SJCRH30 (cell line): ENCODE results near the gene OR1K1. TPM values are rescaled to one million over a fixed set of nuclear protein-coding genes. Genes with fewer than 3 reads are reported as not detected.
"Not testable (repeated sequence)": the region's sequence is repeated elsewhere in the genome, so short reads cannot be mapped to it uniquely, and the experiment has no call there.

Experiments used
- DNase-seq, 2 experiments: peaks; one replicate each; pipeline ENCODE4 v3.0.0-alpha.2; 2015 to 2020
- H3K27ac ChIP-seq: fragments of 250-450 bp; sonication (Bioruptor Pico); 2 replicates; pipeline ENCODE4 v1.5.1; 2020; ENCODE audit warnings: mild to moderate bottlenecking, moderate library complexity
- H3K27me3 ChIP-seq: fragments of 250-450 bp; sonication (Bioruptor Pico); 2 replicates; pipeline ENCODE4 v1.5.1; 2020; ENCODE audit warnings: mild to moderate bottlenecking, moderate library complexity
- H3K36me3 ChIP-seq: fragments of 250-450 bp; sonication (Bioruptor Pico); 2 replicates; pipeline ENCODE4 v1.5.1; 2020; ENCODE audit warnings: mild to moderate bottlenecking, moderate library complexity
- H3K4me1 ChIP-seq: fragments of 250-450 bp; sonication (Bioruptor Pico); 2 replicates; pipeline ENCODE4 v1.5.1; 2020; ENCODE audit warnings: mild to moderate bottlenecking, moderate library complexity
- H3K4me3 ChIP-seq: fragments of 250-450 bp; sonication (Bioruptor Pico); 2 replicates; pipeline ENCODE4 v1.5.1; 2020; ENCODE audit warnings: mild to moderate bottlenecking, moderate library complexity
- H3K9me3 ChIP-seq: fragments of 250-450 bp; sonication (Bioruptor Pico); replicated peaks from 2 replicates; pipeline ENCODE4 v1.5.1; 2020; ENCODE audit warnings: mild to moderate bottlenecking, moderate library complexity
- total RNA-seq: library from RNA; depleted of rRNA; stranded (reverse); fragments of >200 nt; shearing (Covaris generic); gene quantifications from 2 replicates; pipeline ENCODE4 v1.2.3, GENCODE V29; 2014

OR1K1 gene
- total RNA-seq, 1 experiment from 2014 or later: not detected

DNA sequence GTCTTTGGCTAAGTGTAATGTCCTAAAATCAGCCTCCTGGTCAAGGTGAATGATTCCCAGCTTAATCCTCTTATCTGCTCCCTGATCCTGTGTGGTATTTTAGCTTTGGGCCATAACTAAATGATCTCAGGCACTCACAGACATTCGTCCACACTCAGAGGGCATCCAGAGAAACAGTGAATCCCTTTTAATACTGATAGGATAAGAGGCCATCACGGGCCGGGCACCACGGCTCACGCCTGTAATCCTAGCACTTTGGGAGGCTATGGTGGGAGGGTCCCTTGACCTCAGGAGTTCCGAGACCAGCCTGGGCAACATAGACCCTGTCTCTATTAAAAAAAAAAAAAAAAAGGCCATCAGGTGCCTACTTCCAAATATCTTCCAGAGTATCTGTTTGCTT, 22.1 kb downstream of the OR1K1 start:
- no peak overlapping the region for H3K4me3 ChIP-seq
- H3K27ac ChIP-seq: no peak overlapping the region
- no peaks in the 10 kb centered on the region for H3K9me3 ChIP-seq
- H3K36me3 ChIP-seq: peaks cover 42% of the 10 kb centered on the region
- H3K27me3 ChIP-seq: no peaks in the 10 kb centered on the region
- H3K4me1 ChIP-seq: peaks cover 9% of the 10 kb centered on the region
- DNase-seq: no peak

DNA sequence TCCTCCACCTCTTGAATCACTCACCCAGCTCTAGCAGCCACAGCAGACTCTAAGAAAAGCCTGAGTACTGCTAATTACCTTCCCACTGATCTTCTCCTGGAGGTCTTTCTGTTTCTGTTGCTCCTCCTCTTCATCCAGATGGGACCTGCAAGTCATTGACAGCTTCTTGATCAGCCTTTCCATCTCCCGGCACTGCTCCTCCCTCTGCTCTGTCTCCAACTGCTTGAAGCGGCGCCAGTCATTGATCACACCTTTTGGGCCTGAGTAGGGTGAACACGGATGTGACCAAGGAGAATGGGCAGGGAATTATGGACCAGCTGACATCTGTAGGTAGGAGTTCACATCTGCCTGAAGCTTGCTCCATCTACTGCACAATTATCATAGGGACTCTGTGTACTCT, 23.0 kb downstream of the OR1K1 start:
- Histone ChIP-seq H3K36me3 (peaks cover 36% of the 10 kb centered on the region), H3K4me3 (no peak overlapping the region), H3K27ac (no peak overlapping the region), H3K9me3 (no peaks in the 10 kb centered on the region), H3K4me1 (peaks cover 11% of the 10 kb centered on the region), H3K27me3 (no peaks in the 10 kb centered on the region)
- DNase-seq: no peak

DNA sequence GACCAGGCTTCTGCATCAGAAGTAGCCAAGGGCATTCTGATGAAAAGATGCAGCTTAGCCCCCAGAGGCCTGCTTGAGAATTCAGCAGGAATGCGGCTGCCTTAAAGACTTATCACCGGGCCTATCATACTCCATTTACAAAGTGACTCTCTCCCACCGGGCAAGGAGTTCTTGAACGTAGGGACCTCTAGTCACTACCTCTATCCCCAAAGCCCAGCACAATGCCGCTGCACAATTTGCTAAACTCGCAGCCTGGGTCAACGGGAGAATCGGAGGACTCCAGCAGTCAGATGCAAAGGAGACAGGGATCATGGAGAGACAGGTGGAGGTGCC, 27.8 kb downstream of the OR1K1 start:
- Histone ChIP-seq H3K4me1 (peaks cover 5% of the 10 kb centered on the region; the same call in 1 of the 2 replicates), H3K27me3 (no peaks in the 10 kb centered on the region), H3K9me3 (no peaks in the 10 kb centered on the region), H3K27ac (peak overlapping the region; percentile 80), H3K36me3 (peaks cover 7% of the 10 kb centered on the region; the same call in 1 of the 2 replicates), H3K4me3 (peak overlapping the region; percentile 91)
- no peak for DNase-seq

DNA sequence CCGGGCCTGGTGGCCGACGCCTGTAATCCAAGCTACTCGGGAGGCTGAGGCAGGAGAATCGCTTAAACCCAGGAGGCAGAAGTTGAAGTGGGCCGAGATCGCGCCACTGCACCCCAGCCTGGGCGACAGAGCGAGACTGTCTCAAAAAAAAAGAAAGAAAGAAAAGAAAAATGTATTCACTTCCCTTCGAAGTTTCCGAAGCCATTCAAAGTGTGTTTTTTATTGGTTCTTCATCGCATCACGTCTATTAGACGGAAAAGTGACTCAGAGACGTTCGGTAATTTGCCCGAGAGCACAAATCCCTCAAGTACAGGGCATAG, 29.0 kb downstream of the OR1K1 start:
- H3K27me3 ChIP-seq, H3K36me3 ChIP-seq, H3K9me3 ChIP-seq, DNase-seq, H3K4me1 ChIP-seq: not testable (repeated sequence)
- H3K4me3 ChIP-seq: peak overlapping the region; percentile 91
- peak overlapping the region; percentile 80 for H3K27ac ChIP-seq

DNA sequence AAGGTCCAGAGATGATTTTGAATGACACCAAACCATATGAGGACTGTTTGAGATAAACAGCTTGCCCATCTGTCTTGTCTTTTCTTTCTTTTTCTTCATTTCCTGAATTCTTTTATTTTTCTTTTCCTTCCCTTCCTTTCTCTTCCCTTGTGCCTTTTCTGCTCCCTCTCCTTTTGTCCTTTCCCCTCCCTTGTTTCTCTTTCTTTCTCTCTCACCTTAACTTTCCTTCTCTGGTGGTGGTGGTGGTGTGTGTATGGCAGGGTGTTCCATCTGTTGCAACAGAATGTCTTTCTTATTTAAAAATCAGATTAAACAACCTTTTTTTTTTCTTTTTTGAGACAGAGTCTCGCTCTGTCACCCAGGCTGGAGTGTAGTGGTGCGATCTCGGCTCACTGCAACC, 32.3 kb downstream of the OR1K1 start:
- no peak for DNase-seq
- Histone ChIP-seq H3K36me3 (no peaks in the 10 kb centered on the region), H3K27me3 (no peaks in the 10 kb centered on the region), H3K4me1 (peaks cover under 1% of the 10 kb centered on the region; the same call in 1 of the 2 replicates), H3K4me3 (no peak overlapping the region), H3K27ac (no peak overlapping the region), H3K9me3 (no peaks in the 10 kb centered on the region)

DNA sequence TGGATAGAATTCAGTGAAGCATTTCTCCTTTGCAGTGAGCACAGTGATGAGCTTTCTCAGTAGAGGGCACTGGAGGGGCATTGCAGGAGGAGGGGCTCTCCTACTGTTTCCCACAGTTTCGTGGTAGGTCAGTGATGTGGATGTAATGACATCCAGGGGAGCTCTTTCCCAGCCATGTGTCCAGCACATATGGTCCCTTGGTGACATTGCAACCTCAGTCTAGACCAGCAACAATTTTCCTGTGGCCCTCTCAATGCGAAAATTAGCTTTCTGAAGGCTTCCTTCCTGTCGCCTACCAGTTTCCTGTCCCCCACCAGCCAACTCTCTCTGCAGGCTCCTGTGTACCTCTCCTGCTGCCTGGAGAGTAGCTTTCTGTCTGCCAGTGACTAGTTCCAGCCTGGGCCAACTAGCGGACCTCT, 35.4 kb downstream of the OR1K1 start:
- no peak overlapping the region for H3K27ac ChIP-seq
- H3K36me3 ChIP-seq: no peaks in the 10 kb centered on the region
- H3K4me3 ChIP-seq: no peak overlapping the region
- DNase-seq: peak; percentile 30 to 57
- no peaks in the 10 kb centered on the region for H3K27me3 ChIP-seq
- no peaks in the 10 kb centered on the region for H3K4me1 ChIP-seq
- H3K9me3 ChIP-seq: no peaks in the 10 kb centered on the region

DNA sequence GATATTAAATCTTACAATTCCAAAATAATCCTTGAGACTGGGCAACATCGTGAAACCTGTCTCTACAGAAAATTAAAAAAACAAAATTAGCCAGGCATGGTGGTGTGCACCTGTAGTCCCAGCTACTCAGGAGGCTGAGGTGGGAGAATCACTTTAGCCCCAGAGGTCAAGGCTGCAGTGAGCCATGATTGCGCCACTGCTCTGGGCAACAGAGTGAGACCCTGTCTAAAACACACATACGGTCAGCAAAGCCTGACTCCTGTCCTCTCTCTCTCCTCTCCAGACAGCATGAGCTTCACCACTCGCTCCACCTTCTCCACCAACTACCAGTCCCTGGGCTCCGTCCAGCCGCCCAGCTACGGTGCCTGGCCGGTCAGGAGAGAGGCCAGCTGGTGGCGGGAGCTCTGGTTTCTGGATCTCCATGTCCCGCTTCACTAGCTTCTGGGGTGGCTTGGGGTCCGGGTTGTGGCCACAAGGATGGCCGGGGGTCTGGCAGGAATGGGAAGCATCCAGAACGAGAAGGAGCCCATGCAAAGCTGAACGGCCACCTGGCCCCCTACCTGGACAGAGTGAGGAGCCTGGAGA, 37.4 kb downstream of the OR1K1 start:
- no peak for DNase-seq
- Histone ChIP-seq H3K4me3 (no peak overlapping the region), H3K27ac (no peak overlapping the region), H3K27me3 (no peaks in the 10 kb centered on the region), H3K4me1 (no peaks in the 10 kb centered on the region), H3K36me3 (no peaks in the 10 kb centered on the region), H3K9me3 (no peaks in the 10 kb centered on the region)

DNA sequence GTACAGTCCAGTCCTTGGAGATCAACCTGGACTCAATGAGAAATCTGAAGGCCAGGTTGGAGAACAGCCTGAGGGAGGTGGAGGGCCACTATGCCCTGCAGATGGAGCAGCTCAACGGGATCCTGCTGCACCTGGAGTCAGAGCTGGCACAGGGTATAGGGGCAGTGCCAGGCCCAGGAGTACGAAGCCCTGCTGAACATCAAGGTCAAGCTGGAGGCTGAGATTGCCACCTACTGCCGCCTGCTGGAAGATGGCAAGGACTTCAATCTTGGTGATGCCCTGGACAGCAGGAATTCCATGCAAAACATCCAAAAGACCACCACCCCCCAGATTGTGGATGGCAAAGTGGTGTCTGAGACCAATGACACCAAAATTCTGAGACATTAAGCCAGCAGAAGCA, 38.5 kb downstream of the OR1K1 start:
- not testable (repeated sequence) for H3K27ac ChIP-seq

DNA sequence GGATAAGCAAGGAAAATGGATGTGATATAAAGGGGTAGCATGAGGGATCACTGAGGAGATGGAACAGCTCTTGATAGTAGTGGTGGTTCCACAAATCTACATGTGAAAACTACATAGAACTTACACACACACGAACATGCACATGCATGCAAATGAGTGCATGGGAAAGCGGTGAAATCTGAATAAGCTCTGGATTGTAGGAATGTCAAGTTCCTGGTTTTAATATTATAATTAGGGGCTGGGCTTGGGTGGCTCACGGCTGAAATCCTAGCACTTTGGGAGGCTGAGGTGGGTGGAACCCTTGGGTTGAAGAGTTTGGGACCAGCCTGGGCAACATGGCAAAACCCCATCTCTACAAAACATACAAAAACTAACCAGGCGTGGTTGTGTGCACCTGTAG, 41.6 kb downstream of the OR1K1 start:
- H3K36me3 ChIP-seq: peaks cover 8% of the 10 kb centered on the region
- H3K9me3 ChIP-seq: no peaks in the 10 kb centered on the region
- H3K4me3 ChIP-seq: no peak overlapping the region
- no peaks in the 10 kb centered on the region for H3K4me1 ChIP-seq
- no peak overlapping the region for H3K27ac ChIP-seq
- H3K27me3 ChIP-seq: no peaks in the 10 kb centered on the region
- no peak for DNase-seq

More for the DNA sequence above, 38.5 kb downstream of the OR1K1 start:
- H3K36me3 ChIP-seq, DNase-seq, H3K4me3 ChIP-seq, H3K9me3 ChIP-seq, H3K4me1 ChIP-seq, H3K27me3 ChIP-seq: not testable (repeated sequence)

DNA sequence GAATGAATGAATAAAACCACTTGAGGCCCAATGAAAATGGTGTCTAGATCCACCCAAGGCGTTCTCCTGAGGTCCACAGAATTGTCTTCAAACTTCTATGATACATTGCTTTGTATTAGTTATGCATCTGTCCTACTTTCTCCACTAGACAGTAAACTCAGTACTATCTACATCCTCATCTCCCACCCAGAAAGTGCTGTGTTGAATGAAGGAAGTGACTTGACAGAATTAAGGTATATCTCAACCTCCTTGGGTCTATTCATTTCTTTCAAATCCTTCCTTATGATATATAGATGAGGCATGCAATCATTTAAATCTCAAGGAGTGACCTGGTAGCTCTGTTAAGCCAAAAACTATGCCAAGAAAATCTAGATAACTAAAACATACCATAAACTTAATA, 44.2 kb downstream of the OR1K1 start:
- Histone ChIP-seq H3K36me3 (peaks cover 35% of the 10 kb centered on the region), H3K4me3 (no peak overlapping the region), H3K9me3 (no peaks in the 10 kb centered on the region), H3K27me3 (no peaks in the 10 kb centered on the region), H3K27ac (no peak overlapping the region), H3K4me1 (no peaks in the 10 kb centered on the region)
- DNase-seq: no peak

DNA sequence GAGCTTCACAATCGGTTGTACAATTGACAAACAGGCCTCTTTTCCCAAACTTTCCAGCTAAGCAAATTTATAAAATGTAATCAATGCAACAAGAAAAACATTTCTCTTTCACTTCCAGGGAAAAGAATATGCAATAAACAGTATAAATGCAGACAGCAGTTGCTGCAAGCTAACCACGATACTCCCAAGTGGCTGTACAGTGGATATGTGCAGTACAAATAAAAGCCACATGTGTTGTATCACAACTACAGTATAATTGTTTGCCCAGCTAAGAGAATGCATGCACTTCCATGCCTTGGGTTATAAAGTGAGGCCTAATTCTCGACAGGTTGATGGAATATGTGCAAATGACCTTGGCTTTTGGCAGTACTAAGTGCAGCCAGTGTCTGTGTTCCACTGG, 45.2 kb downstream of the OR1K1 start:
- peaks cover 42% of the 10 kb centered on the region for H3K36me3 ChIP-seq
- no peak overlapping the region for H3K4me3 ChIP-seq
- no peaks in the 10 kb centered on the region for H3K9me3 ChIP-seq
- no peak overlapping the region for H3K27ac ChIP-seq
- DNase-seq: no peak
- H3K4me1 ChIP-seq: no peaks in the 10 kb centered on the region
- no peaks in the 10 kb centered on the region for H3K27me3 ChIP-seq

DNA sequence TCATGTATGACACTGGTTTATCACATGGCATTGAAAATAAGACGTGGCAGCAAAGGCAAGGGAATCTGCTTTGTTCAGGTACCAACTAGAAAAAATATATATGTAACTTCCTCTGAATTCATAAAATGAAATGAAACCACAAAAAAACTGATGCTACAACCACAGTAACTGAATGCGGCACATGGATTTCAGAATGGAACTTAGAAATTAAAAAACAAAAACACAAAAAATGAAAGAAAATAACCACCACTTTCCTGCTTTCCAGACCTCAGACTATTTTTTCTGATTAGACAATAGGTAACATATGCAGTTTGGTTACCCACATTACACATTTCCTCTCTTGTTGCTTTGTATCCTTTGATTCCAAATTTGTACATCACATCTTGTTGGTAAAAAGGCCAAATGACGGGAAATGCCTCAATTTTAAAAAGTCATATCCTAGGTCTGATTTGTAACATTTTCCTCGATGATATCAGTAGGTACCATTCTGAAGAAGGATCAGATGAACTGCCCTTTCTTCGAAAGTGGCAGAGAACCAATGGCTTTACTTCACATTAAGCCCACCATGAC, 46.5 kb downstream of the OR1K1 start:
- Histone ChIP-seq H3K4me3 (no peak overlapping the region), H3K9me3 (no peaks in the 10 kb centered on the region), H3K27ac (no peak overlapping the region), H3K27me3 (no peaks in the 10 kb centered on the region), H3K4me1 (no peaks in the 10 kb centered on the region), H3K36me3 (peaks cover 54% of the 10 kb centered on the region)
- no peak for DNase-seq

DNA sequence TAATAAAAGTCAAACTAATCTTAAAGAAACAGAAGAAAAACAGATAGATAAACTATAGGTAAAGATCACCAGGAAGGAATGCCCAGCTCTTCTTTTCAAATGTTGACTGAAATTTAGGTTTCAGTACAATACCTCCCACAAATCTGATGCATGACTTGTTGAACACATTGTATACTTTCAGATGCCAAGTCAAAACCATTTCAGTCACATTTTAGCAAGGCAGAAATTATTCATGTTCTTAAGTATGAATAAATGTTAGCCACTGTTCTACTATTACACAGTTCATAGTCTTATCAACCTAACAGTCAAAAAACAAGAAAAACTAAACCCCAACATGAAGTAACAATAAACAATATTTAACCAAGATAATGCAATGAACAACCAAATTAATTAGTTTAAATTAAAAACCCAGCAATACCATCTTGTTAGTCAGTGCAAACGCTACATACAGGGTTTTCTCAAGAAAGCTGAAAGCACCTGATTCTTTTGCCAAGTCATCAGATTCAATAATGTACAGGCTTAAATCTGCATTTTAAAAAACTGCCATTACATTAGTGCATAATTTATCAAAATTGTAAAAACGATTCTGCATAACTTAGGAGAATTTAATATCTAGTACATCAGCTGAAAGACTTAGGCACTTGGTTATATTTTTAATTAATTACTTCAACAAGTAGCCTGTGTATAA, 48.5 kb downstream of the OR1K1 start:
- Histone ChIP-seq H3K4me1 (no peaks in the 10 kb centered on the region), H3K27ac (no peak overlapping the region), H3K4me3 (no peak overlapping the region), H3K27me3 (no peaks in the 10 kb centered on the region), H3K36me3 (peaks cover 58% of the 10 kb centered on the region), H3K9me3 (no peaks in the 10 kb centered on the region; the same call in 1 of the 2 replicates)
- no peak for DNase-seq
